RWPE2 (cell line): ENCODE results near the gene MYO1D.
A peak's percentile ranks its signal among the peaks of the same experiment; 100 is the strongest.

Source experiments
- ATAC-seq: fragments of 200-7000 bp; cut with Tn5 transposase; 3 replicates; pipeline ENCODE4 v1.9.1; 2021; ENCODE audit warnings: low read depth
- DNase-seq: peaks from one replicate; pipeline ENCODE4 v3.0.0-alpha.2; 2020; ENCODE audit warnings: low spot score
- H3K27ac ChIP-seq: fragments of 450-650 bp; 2 replicates; pipeline ENCODE4 v1.5.1; 2017; ENCODE audit warnings: mild to moderate bottlenecking; ENCODE audit not compliant: poor library complexity, severe bottlenecking
- H3K27me3 ChIP-seq: fragments of 250-450 bp; sonication (Bioruptor Pico); 2 replicates; pipeline ENCODE4 v1.5.1; 2021; ENCODE audit warnings: mild to moderate bottlenecking, moderate library complexity; ENCODE audit not compliant: insufficient read depth, poor library complexity, severe bottlenecking
- H3K36me3 ChIP-seq: fragments of 250-450 bp; sonication (Bioruptor Pico); 2 replicates; pipeline ENCODE4 v1.5.1; 2020; ENCODE audit warnings: low read depth, mild to moderate bottlenecking, moderate library complexity
- H3K4me1 ChIP-seq: fragments of 250-450 bp; sonication (Bioruptor Pico); 2 replicates; pipeline ENCODE4 v1.5.1; 2021; ENCODE audit warnings: mild to moderate bottlenecking, moderate library complexity; ENCODE audit not compliant: insufficient read depth, poor library complexity, severe bottlenecking
- H3K4me3 ChIP-seq: fragments of 250-450 bp; sonication (Bioruptor Pico); 2 replicates; pipeline ENCODE4 v1.5.1; 2021; ENCODE audit warnings: mild to moderate bottlenecking, moderate library complexity; ENCODE audit not compliant: severe bottlenecking
- H3K9me3 ChIP-seq: fragments of 250-450 bp; sonication (Bioruptor Pico); 2 replicates; pipeline ENCODE4 v1.5.1; 2021; ENCODE audit warnings: mild to moderate bottlenecking, moderate library complexity; ENCODE audit not compliant: severe bottlenecking
- CTCF ChIP-seq: fragments of 450-650 bp; IDR thresholded peaks from one replicate; pipeline ENCODE4 v1.5.1; 2017; ENCODE audit warnings: mild to moderate bottlenecking, moderate library complexity; ENCODE audit not compliant: poor library complexity, severe bottlenecking

The MYO1D gene

GRCh38 chr17:32623196-32623595 lies 253.7 kb downstream of the MYO1D start:
- DNase-seq (no peak), ATAC-seq (no peak)
- Histone ChIP-seq H3K36me3 (no peaks in the 10 kb centered on the region), H3K4me3 (no peak overlapping the region), H3K27ac (no peak overlapping the region), H3K9me3 (no peaks in the 10 kb centered on the region), H3K4me1 (peaks cover 12% of the 10 kb centered on the region), H3K27me3 (no peaks in the 10 kb centered on the region)
- no peak for TF ChIP-seq CTCF

- H3K36me3 ChIP-seq, result no peaks in the 10 kb centered on the region
- no peak for TF ChIP-seq CTCF
- no peaks in the 10 kb centered on the region for H3K27me3 ChIP-seq
- no peak overlapping the region for H3K27ac ChIP-seq
- DNase-seq, result no peak
- ATAC-seq, result no peak
- no peaks in the 10 kb centered on the region for H3K9me3 ChIP-seq
- H3K4me1 ChIP-seq, result peaks cover 12% of the 10 kb centered on the region
- no peak overlapping the region for H3K4me3 ChIP-seq
Observed at GRCh38 chr17:32622540-32622939, 254.4 kb downstream of the MYO1D start.

- peak overlapping the region; percentile 39 for H3K27ac ChIP-seq
- DNase-seq (no peak), ATAC-seq (peak; percentile 96)
- no peaks in the 10 kb centered on the region for H3K9me3 ChIP-seq
- H3K27me3 ChIP-seq, result no peaks in the 10 kb centered on the region
- no peaks in the 10 kb centered on the region for H3K36me3 ChIP-seq
- no peak overlapping the region for H3K4me3 ChIP-seq
- no peak for TF ChIP-seq CTCF
- H3K4me1 ChIP-seq, result peaks cover 12% of the 10 kb centered on the region
Observed at GRCh38 chr17:32621612-32622312, 255.2 kb downstream of the MYO1D start.

GRCh38 chr17:32615326-32615725 lies 261.6 kb downstream of the MYO1D start:
- DNase-seq (no peak), ATAC-seq (no peak)
- Histone ChIP-seq H3K4me3 (no peak overlapping the region), H3K27ac (no peak overlapping the region), H3K27me3 (no peaks in the 10 kb centered on the region), H3K9me3 (no peaks in the 10 kb centered on the region), H3K4me1 (no peaks in the 10 kb centered on the region), H3K36me3 (no peaks in the 10 kb centered on the region)
- no peak for TF ChIP-seq CTCF

- H3K4me3 ChIP-seq, result no peak overlapping the region
- H3K9me3 ChIP-seq, result no peaks in the 10 kb centered on the region
- H3K27me3 ChIP-seq, result no peaks in the 10 kb centered on the region
- H3K36me3 ChIP-seq, result no peaks in the 10 kb centered on the region
- no peak overlapping the region for H3K27ac ChIP-seq
- no peaks in the 10 kb centered on the region for H3K4me1 ChIP-seq
- DNase-seq, result no peak
- no peak for ATAC-seq
- TF ChIP-seq CTCF, result no peak
Observed at GRCh38 chr17:32610943-32611342, 266.0 kb downstream of the MYO1D start.
